H9 (cell line): ENCODE data around the gene IDI2. TPM values are rescaled to one million over a fixed set of nuclear protein-coding genes. Genes with fewer than 3 reads are reported as not detected.

ENCODE experiments used
- DNase-seq: peaks from one replicate; pipeline ENCODE4 v3.0.0-alpha.2; 2017
- H2AFZ ChIP-seq: one replicate; pipeline ENCODE4 v1.6.1; 2013; ENCODE audit warnings: mild to moderate bottlenecking, low read length, control low read depth, moderate library complexity
- H2AK5ac ChIP-seq: 2 replicates; pipeline ENCODE4 v1.6.1; 2013; ENCODE audit warnings: low read length, control low read depth, mixed read lengths; ENCODE audit not compliant: insufficient read length
- H2BK120ac ChIP-seq: one replicate; pipeline ENCODE4 v1.6.1; 2013; ENCODE audit warnings: low read depth, mild to moderate bottlenecking, low read length, control low read depth, inconsistent platforms; ENCODE audit not compliant: poor library complexity, severe bottlenecking
- H2BK12ac ChIP-seq: 2 replicates; pipeline ENCODE4 v1.6.1; 2013; ENCODE audit warnings: low read length, control low read depth, mixed read lengths, low read depth; ENCODE audit not compliant: insufficient read length
- H2BK15ac ChIP-seq: 2 replicates; pipeline ENCODE4 v1.6.1; 2013; ENCODE audit warnings: low read depth, low read length, control low read depth
- H2BK20ac ChIP-seq: one replicate; pipeline ENCODE4 v1.6.1; 2013; ENCODE audit warnings: low read depth, mild to moderate bottlenecking, low read length, control low read depth, inconsistent platforms; ENCODE audit not compliant: poor library complexity, severe bottlenecking
- H2BK5ac ChIP-seq: 2 replicates; pipeline ENCODE4 v1.6.1; 2013; ENCODE audit warnings: low read length, control low read depth, mixed read lengths; ENCODE audit not compliant: insufficient read length
- H3K14ac ChIP-seq: 2 replicates; pipeline ENCODE4 v1.6.1; 2013; ENCODE audit warnings: low read length, control low read depth; ENCODE audit not compliant: insufficient read depth
- H3K18ac ChIP-seq: 2 replicates; pipeline ENCODE4 v1.6.1; 2013; ENCODE audit warnings: low read depth, mild to moderate bottlenecking, mixed read lengths, low read length, control low read depth; ENCODE audit not compliant: insufficient read length
- H3K23ac ChIP-seq: 2 replicates; pipeline ENCODE4 v1.6.1; 2013; ENCODE audit warnings: low read length, control low read depth, mixed read lengths, low read depth; ENCODE audit not compliant: insufficient read length
- H3K23me2 ChIP-seq: 2 replicates; pipeline ENCODE4 v1.6.1; 2013; ENCODE audit warnings: low read depth, mild to moderate bottlenecking, mixed read lengths, low read length, control low read depth; ENCODE audit not compliant: insufficient read length, poor library complexity, severe bottlenecking
- H3K27ac ChIP-seq: 2 replicates; pipeline ENCODE4 v1.5.1; 2013; ENCODE audit warnings: low read length, control low read depth, mixed read lengths, low read depth; ENCODE audit not compliant: insufficient read length
- H3K27me3 ChIP-seq: 2 replicates; pipeline ENCODE4 v1.6.1; 2013; ENCODE audit warnings: low read length, control low read depth, inconsistent platforms; ENCODE audit not compliant: insufficient read depth
- H3K4ac ChIP-seq: 2 replicates; pipeline ENCODE4 v1.6.1; 2013; ENCODE audit warnings: low read depth, mild to moderate bottlenecking, control low read depth, inconsistent platforms, low read length, moderate library complexity
- H3K4me1 ChIP-seq: 2 replicates; pipeline ENCODE4 v1.6.1; 2013; ENCODE audit warnings: low read length, control low read depth, inconsistent platforms; ENCODE audit not compliant: insufficient read depth
- H3K4me2 ChIP-seq: 2 replicates; pipeline ENCODE4 v1.6.1; 2013; ENCODE audit warnings: low read length, control low read depth, mixed read lengths; ENCODE audit not compliant: insufficient read length, insufficient read depth
- H3K56ac ChIP-seq: 2 replicates; pipeline ENCODE4 v1.6.1; 2013; ENCODE audit warnings: low read depth, mild to moderate bottlenecking, mixed read lengths, low read length, control low read depth; ENCODE audit not compliant: insufficient read length
- H3K79me1 ChIP-seq: 2 replicates; pipeline ENCODE4 v1.6.1; 2013; ENCODE audit warnings: low read depth, mild to moderate bottlenecking, moderate library complexity, low read length, control low read depth, inconsistent platforms; ENCODE audit not compliant: insufficient read depth, poor library complexity, severe bottlenecking
- H3K79me2 ChIP-seq: 2 replicates; pipeline ENCODE4 v1.6.1; 2013; ENCODE audit warnings: low read length, control low read depth, inconsistent platforms; ENCODE audit not compliant: insufficient read depth
- H3K9ac ChIP-seq: 2 replicates; pipeline ENCODE4 v1.6.1; 2013; ENCODE audit warnings: low read length, control low read depth, mixed read lengths; ENCODE audit not compliant: insufficient read length; ENCODE audit errors: extremely low read depth
- H3K9me3 ChIP-seq: one replicate; pipeline ENCODE4 v1.6.1; 2013; ENCODE audit warnings: low read depth, low read length, inconsistent platforms; ENCODE audit not compliant: control insufficient read depth
- H3T11ph ChIP-seq: one replicate; pipeline ENCODE4 v1.6.1; 2013; ENCODE audit warnings: mild to moderate bottlenecking, low read length, control low read depth, inconsistent platforms
- H4K20me1 ChIP-seq: one replicate; pipeline ENCODE4 v1.6.1; 2013; ENCODE audit not compliant: control insufficient read depth, insufficient read length, insufficient read depth
- H4K5ac ChIP-seq: 2 replicates; pipeline ENCODE4 v1.6.1; 2013; ENCODE audit warnings: low read depth, mild to moderate bottlenecking, mixed read lengths, low read length, control low read depth; ENCODE audit not compliant: insufficient read length
- H4K8ac ChIP-seq: replicated peaks from 2 replicates; pipeline ENCODE4 v1.6.1; 2013; ENCODE audit warnings: low read length, control low read depth, mixed read lengths, low read depth; ENCODE audit not compliant: insufficient read length
- H4K91ac ChIP-seq: 2 replicates; pipeline ENCODE4 v1.6.1; 2013; ENCODE audit warnings: low read depth, mild to moderate bottlenecking, moderate library complexity, mixed read lengths, low read length, control low read depth; ENCODE audit not compliant: insufficient read length
- H3K27ac Mint-ChIP-seq, 3 experiments: 2 replicates in 2 of 3; 3 replicates in 1 of 3; pipeline ENCODE4 v1.8.0; 2020 to 2021; ENCODE audit warnings: mixed read lengths in 3 of 3, mild to moderate bottlenecking in 1 of 3, moderate library complexity in 1 of 3
- H3K27me3 Mint-ChIP-seq: 2 replicates; pipeline ENCODE4 v1.8.0; 2021; ENCODE audit warnings: low read depth, mild to moderate bottlenecking, moderate library complexity, mixed read lengths
- H3K36me3 Mint-ChIP-seq, 3 experiments: 2 replicates in 2 of 3; 3 replicates in 1 of 3; pipeline ENCODE4 v1.8.0; 2020 to 2021; ENCODE audit warnings: low read depth in 3 of 3, mixed read lengths in 3 of 3; ENCODE audit not compliant: insufficient read depth in 1 of 3
- H3K4me1 Mint-ChIP-seq, 2 experiments: 2 replicates each; pipeline ENCODE4 v1.8.0; 2020; ENCODE audit warnings: mixed read lengths in 2 of 2
- H3K4me3 Mint-ChIP-seq, 2 experiments: 2 replicates in 1 of 2; 3 replicates in 1 of 2; pipeline ENCODE4 v1.8.0; 2020 to 2021; ENCODE audit warnings: mild to moderate bottlenecking in 2 of 2, mixed read lengths in 2 of 2, moderate library complexity in 1 of 2
- H3K9me3 Mint-ChIP-seq, 2 experiments: 2 replicates in 1 of 2; 3 replicates in 1 of 2; pipeline ENCODE4 v1.8.0; 2020; ENCODE audit warnings: mild to moderate bottlenecking in 2 of 2, mixed read lengths in 2 of 2, moderate library complexity in 1 of 2
- WGBS: extraction: QIAGEN DNeasy Blood & Tissue Kit; methylation state at CpG from one replicate; pipeline ENCODE4 v1.1.7; 2013; ENCODE audit warnings: missing lambda C conversion rate, low lambda C conversion rate, mixed read lengths; ENCODE audit not compliant: insufficient read length; ENCODE audit errors: extremely low coverage; 5-methylcytosine and 5-hydroxymethylcytosine counted together
- total RNA-seq: library from RNA; stranded (reverse); gene quantifications from 2 replicates; pipeline ENCODE4 v1.2.1, GENCODE V29; 2021
- TF ChIP-seq, protein P1 (sequence below): fragments of 200-600 bp; sonication (generic); conservative IDR thresholded peaks from 3 replicates; pipeline ENCODE4 v1.8.0; 2021; ENCODE audit warnings: antibody characterized with exemption, mild to moderate bottlenecking

The IDI2 gene
- total RNA-seq, 1 experiment from 2014 or later = not detected

DNA sequence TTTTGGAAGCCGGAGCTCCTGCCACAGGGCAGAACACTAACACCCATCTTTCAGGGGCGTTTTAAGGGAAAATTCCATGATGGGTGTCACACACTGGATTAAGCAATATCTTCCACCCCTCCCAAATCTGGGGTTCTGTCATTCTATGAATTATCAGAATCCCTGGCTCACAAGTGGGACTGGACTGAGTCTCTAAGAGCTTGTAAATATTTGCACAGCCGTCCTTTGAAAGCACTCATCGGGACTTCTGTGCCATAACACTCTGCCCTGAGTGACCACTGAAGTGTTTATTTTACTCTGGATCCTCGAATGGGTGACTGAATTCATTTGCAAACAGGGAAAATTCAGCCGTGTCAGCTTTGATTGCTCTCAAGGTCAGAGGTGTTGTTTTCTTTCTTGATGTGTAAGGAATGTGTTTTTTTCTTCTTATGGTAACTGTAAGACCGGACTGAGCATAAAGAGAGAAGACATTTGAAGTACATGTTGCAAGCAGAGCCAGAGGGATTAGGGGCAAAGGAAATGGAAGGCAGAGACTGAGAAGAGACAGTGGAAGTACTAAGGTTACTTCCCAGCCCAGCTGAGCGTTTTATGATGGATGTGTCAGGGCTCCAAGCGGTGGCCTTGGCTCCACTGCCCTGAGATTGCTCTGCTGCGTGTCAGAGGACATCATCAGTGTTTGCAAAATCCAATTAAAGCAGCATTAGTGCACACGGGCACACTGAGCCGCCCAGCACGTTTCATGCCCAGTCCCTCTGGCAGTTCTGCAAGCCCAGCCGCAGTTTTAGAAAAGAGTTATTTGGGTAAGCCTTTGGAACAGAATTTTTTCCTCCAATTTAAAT, 55.1 kb downstream of the IDI2 start:
- no peak overlapping the region for H3T11ph ChIP-seq
- H3K27ac ChIP-seq = no peak overlapping the region
- H2BK5ac ChIP-seq = no peak overlapping the region
- no peak for DNase-seq
- H3K79me2 ChIP-seq = no peaks in the 10 kb centered on the region
- no peak overlapping the region for H3K23ac ChIP-seq
- no peaks in the 10 kb centered on the region for H4K20me1 ChIP-seq
- no peak overlapping the region for H3K4me3 Mint-ChIP-seq
- peaks cover 21 to 33% of the 10 kb centered on the region in 2 experiments for H3K4me1 Mint-ChIP-seq
- TF ChIP-seq, protein P1, sequence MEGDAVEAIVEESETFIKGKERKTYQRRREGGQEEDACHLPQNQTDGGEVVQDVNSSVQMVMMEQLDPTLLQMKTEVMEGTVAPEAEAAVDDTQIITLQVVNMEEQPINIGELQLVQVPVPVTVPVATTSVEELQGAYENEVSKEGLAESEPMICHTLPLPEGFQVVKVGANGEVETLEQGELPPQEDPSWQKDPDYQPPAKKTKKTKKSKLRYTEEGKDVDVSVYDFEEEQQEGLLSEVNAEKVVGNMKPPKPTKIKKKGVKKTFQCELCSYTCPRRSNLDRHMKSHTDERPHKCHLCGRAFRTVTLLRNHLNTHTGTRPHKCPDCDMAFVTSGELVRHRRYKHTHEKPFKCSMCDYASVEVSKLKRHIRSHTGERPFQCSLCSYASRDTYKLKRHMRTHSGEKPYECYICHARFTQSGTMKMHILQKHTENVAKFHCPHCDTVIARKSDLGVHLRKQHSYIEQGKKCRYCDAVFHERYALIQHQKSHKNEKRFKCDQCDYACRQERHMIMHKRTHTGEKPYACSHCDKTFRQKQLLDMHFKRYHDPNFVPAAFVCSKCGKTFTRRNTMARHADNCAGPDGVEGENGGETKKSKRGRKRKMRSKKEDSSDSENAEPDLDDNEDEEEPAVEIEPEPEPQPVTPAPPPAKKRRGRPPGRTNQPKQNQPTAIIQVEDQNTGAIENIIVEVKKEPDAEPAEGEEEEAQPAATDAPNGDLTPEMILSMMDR = no peak
- no peak overlapping the region for H3K18ac ChIP-seq
- no peaks in the 10 kb centered on the region for H3K23me2 ChIP-seq
- H4K5ac ChIP-seq = no peak overlapping the region
- no peak overlapping the region for H4K8ac ChIP-seq
- H3K27ac Mint-ChIP-seq = no peak overlapping the region
- H3K56ac ChIP-seq = no peak overlapping the region
- H2BK20ac ChIP-seq = no peak overlapping the region
- H4K91ac ChIP-seq = no peak overlapping the region
- H3K14ac ChIP-seq = no peak overlapping the region
- no peak overlapping the region for H2BK15ac ChIP-seq
- no peak overlapping the region for H3K9ac ChIP-seq
- H3K79me1 ChIP-seq = no peaks in the 10 kb centered on the region
- H2BK12ac ChIP-seq = no peak overlapping the region
- H2BK120ac ChIP-seq = no peak overlapping the region
- no peak overlapping the region for H2AFZ ChIP-seq
- no CpG with 5 or more reads among the region's 14 CpGs for WGBS
- H3K4me1 ChIP-seq = no peaks in the 10 kb centered on the region
- peaks cover 3% of the 10 kb centered on the region for H3K27me3 Mint-ChIP-seq
- no peak overlapping the region for H3K4ac ChIP-seq
- no peaks in the 10 kb centered on the region for H3K9me3 ChIP-seq
- H3K9me3 Mint-ChIP-seq = peaks cover 2 to 11% of the 10 kb centered on the region in 2 experiments; a peak in 3 of 5 replicates
- no peak overlapping the region for H3K4me2 ChIP-seq
- no peaks in the 10 kb centered on the region for H3K27me3 ChIP-seq
- H3K36me3 Mint-ChIP-seq = peaks cover 0 to 4% (median 0%) of the 10 kb centered on the region in 3 experiments; a peak in 1 of 7 replicates
- H2AK5ac ChIP-seq = no peak overlapping the region
